GM21526 (cell line): ENCODE data around the gene GLT1D1.

ENCODE experiments used
- ATAC-seq: cut with Tn5 transposase; IDR thresholded peaks from one replicate; pipeline ENCODE4 v1.9.1; 2021; ENCODE audit warnings: moderate library complexity; ENCODE audit not compliant: unreplicated experiment, low FRiP score

Gene GLT1D1

GRCh38 chr12:128956755-128957154, 103.5 kb downstream of the GLT1D1 start:
- ATAC-seq = no peak

- no peak for ATAC-seq
Measured at GRCh38 chr12:128959901-128960300, 106.6 kb downstream of the GLT1D1 start.

GRCh38 chr12:128961308-128961902, 108.1 kb downstream of the GLT1D1 start:
- no peak for ATAC-seq

- no peak for ATAC-seq
Measured at GRCh38 chr12:128961957-128962356, 108.7 kb downstream of the GLT1D1 start.

- no peak for ATAC-seq
Measured at GRCh38 chr12:128966203-128966810, 113.0 kb downstream of the GLT1D1 start.

GRCh38 chr12:128968668-128969067, 115.4 kb downstream of the GLT1D1 start:
- ATAC-seq = no peak

- ATAC-seq = peak; percentile 82
Measured at GRCh38 chr12:128969480-128970055, 116.3 kb downstream of the GLT1D1 start.

GRCh38 chr12:128970110-128970509, 116.8 kb downstream of the GLT1D1 start:
- no peak for ATAC-seq

GRCh38 chr12:128970941-128971340, 117.7 kb downstream of the GLT1D1 start:
- no peak for ATAC-seq

- ATAC-seq = no peak
Measured at GRCh38 chr12:128971802-128972201, 118.5 kb downstream of the GLT1D1 start.

GRCh38 chr12:128973883-128974681, 120.8 kb downstream of the GLT1D1 start:
- no peak for ATAC-seq

- no peak for ATAC-seq
Measured at GRCh38 chr12:128974881-128975280, 121.6 kb downstream of the GLT1D1 start.

- ATAC-seq = no peak
Measured at GRCh38 chr12:128976120-128976738, 123.0 kb downstream of the GLT1D1 start.

- ATAC-seq = no peak
Measured at GRCh38 chr12:128977441-128977840, 124.2 kb downstream of the GLT1D1 start.

GRCh38 chr12:128978067-128978466, 124.8 kb downstream of the GLT1D1 start:
- no peak for ATAC-seq

- ATAC-seq = no peak
Measured at GRCh38 chr12:128980623-128981022, 127.3 kb downstream of the GLT1D1 start.

- ATAC-seq = no peak
Measured at GRCh38 chr12:128981971-128982533, 128.8 kb downstream of the GLT1D1 start.

- no peak for ATAC-seq
Measured at GRCh38 chr12:128982933-128983332, 129.7 kb downstream of the GLT1D1 start.

- ATAC-seq = no peak
Measured at GRCh38 chr12:128983371-128983770, 130.1 kb downstream of the GLT1D1 start.

GRCh38 chr12:128986957-128987356, 133.7 kb downstream of the GLT1D1 start:
- ATAC-seq = no peak

GRCh38 chr12:128989287-128989686, 136.0 kb downstream of the GLT1D1 start:
- ATAC-seq = no peak
